A673 (cell line): ENCODE measurements around the gene ITPR3. TPM values are rescaled to one million over a fixed set of nuclear protein-coding genes. Genes with fewer than 3 reads are reported as not detected.

Experiments
- BruUV-seq: library from RNA; stranded (reverse); fragments of 400-500 nt; replicated peaks from 2 replicates; lab custom pipeline; 2021; lab: Mats Ljungman, UMichigan
- CTCF ChIA-PET: fragments of 300-600 bp; sonication (Branson Sonifier 250); formaldehyde crosslinking; loops from one replicate; lab custom pipeline; 2022; ENCODE audit warnings: antibody characterized with exemption; lab: Charles Lee
- POLR2A ChIA-PET: fragments of 300-600 bp; sonication (Branson Sonifier 250); formaldehyde crosslinking; loops from one replicate; lab custom pipeline; 2022; ENCODE audit warnings: antibody characterized with exemption; ENCODE audit not compliant: low non-redundant PET; lab: Charles Lee
- DNase-seq: peaks from one replicate; pipeline ENCODE4 v3.0.0-alpha.2; 2015; ENCODE audit warnings: low spot score
- H3K27ac ChIP-seq: fragments of 200-600 bp; sonication (generic); 2 replicates; pipeline ENCODE4 v1.5.1; 2016; ENCODE audit warnings: mixed run types, low read depth, mild to moderate bottlenecking, mixed read lengths, antibody characterized with exemption, low read length; ENCODE audit not compliant: poor library complexity, severe bottlenecking
- H3K27me3 ChIP-seq: fragments of 200-600 bp; sonication (generic); replicated peaks from 2 replicates; pipeline ENCODE4 v1.6.1; 2017; ENCODE audit warnings: mixed run types, low read depth, mild to moderate bottlenecking, mixed read lengths, antibody characterized with exemption, low read length; ENCODE audit not compliant: insufficient read depth, poor library complexity
- H3K36me3 ChIP-seq: fragments of 200-600 bp; sonication (generic); 2 replicates; pipeline ENCODE4 v1.6.1; 2016; ENCODE audit warnings: mixed run types, mild to moderate bottlenecking, mixed read lengths, antibody characterized with exemption, low read length; ENCODE audit not compliant: insufficient read depth, poor library complexity, severe bottlenecking
- H3K4me1 ChIP-seq: fragments of 200-600 bp; sonication (generic); 2 replicates; pipeline ENCODE4 v1.6.1; 2017; ENCODE audit warnings: mixed run types, mild to moderate bottlenecking, mixed read lengths, antibody characterized with exemption, low read length; ENCODE audit not compliant: insufficient read depth, poor library complexity, severe bottlenecking
- H3K4me3 ChIP-seq: fragments of 200-600 bp; sonication (generic); 2 replicates; pipeline ENCODE4 v1.5.1; 2016; ENCODE audit warnings: low read depth, mixed run types, mild to moderate bottlenecking, mixed read lengths, low read length; ENCODE audit not compliant: poor library complexity, severe bottlenecking
- H3K9me3 ChIP-seq: fragments of 200-600 bp; sonication (generic); 2 replicates; pipeline ENCODE4 v1.6.1; 2016; ENCODE audit warnings: mixed run types, low read depth, mild to moderate bottlenecking, mixed read lengths, antibody characterized with exemption, low read length; ENCODE audit not compliant: poor library complexity, severe bottlenecking
- CTCF ChIP-seq: fragments of 300-800, 200-600 bp; sonication (generic); conservative IDR thresholded peaks from 2 replicates; pipeline ENCODE4 v1.5.1; 2017; ENCODE audit warnings: low read depth, mild to moderate bottlenecking, antibody characterized with exemption, low read length, moderate library complexity, mixed read lengths
- EZH2 ChIP-seq: fragments of 200-600 bp; sonication (generic); IDR thresholded peaks from 2 replicates; pipeline ENCODE4 v1.6.1; 2017; ENCODE audit warnings: borderline replicate concordance, low read depth, mild to moderate bottlenecking, mixed read lengths, antibody characterized with exemption, low read length; ENCODE audit not compliant: poor library complexity, severe bottlenecking
- intact Hi-C: fragments of 100-400 bp; cut with micrococcal nuclease; formaldehyde crosslinking; loops from one replicate; pipeline ENCODE4 v1.10.0; 2022; ENCODE audit not compliant: unreplicated experiment
- total RNA-seq: library from RNA; stranded (reverse); gene quantifications from 2 replicates; pipeline ENCODE4 v1.2.3, GENCODE V29; 2021

Gene ITPR3
- total RNA-seq, 1 experiment from 2014 or later = 27.8 TPM

- no peak for DNase-seq
- intact Hi-C loops = loop anchor here (10.0 kb wide), 1 partner anchor 152 kb away; the partner anchor contains the start of gene SYNGAP1
- Histone ChIP-seq H3K4me3 (no peak overlapping the region), H3K27me3 (no peaks in the 10 kb centered on the region), H3K27ac (no peak overlapping the region), H3K9me3 (no peaks in the 10 kb centered on the region), H3K36me3 (peaks cover 12% of the 10 kb centered on the region), H3K4me1 (peaks cover 9% of the 10 kb centered on the region)
- POLR2A ChIA-PET = no interaction called here
- no peak for TF ChIP-seq CTCF
- TF ChIP-seq EZH2 = no peak
- CTCF ChIA-PET = no interaction called here
- no TSS peak for BruUV-seq
These were observed 44.5 kb upstream of the ITPR3 start for GRCh38 chr6:33576668-33577067.

GRCh38 chr6:33577106-33577535, 44.0 kb upstream of the ITPR3 start:
- H3K27ac ChIP-seq = no peak overlapping the region
- no peaks in the 10 kb centered on the region for H3K27me3 ChIP-seq
- peaks cover 5% of the 10 kb centered on the region for H3K4me1 ChIP-seq
- no peaks in the 10 kb centered on the region for H3K9me3 ChIP-seq
- TF ChIP-seq CTCF = no peak
- TF ChIP-seq EZH2 = no peak
- no peak overlapping the region for H3K4me3 ChIP-seq
- H3K36me3 ChIP-seq = peaks cover 12% of the 10 kb centered on the region
- ChIA-PET POLR2A (no interaction called here), CTCF (no interaction called here)
- intact Hi-C loops = loop anchor here (10.0 kb wide), 1 partner anchor 152 kb away; the partner anchor contains the start of gene SYNGAP1
- BruUV-seq = no TSS peak
- DNase-seq = no peak

GRCh38 chr6:33577718-33578117, 43.4 kb upstream of the ITPR3 start:
- no peak for DNase-seq
- H3K27me3 ChIP-seq = no peaks in the 10 kb centered on the region
- ChIA-PET POLR2A (no interaction called here), CTCF (no interaction called here)
- intact Hi-C loops = loop anchor here (10.0 kb wide), 1 partner anchor 153 kb away; the partner anchor contains the start of gene SYNGAP1
- TF ChIP-seq EZH2 (no peak), CTCF (no peak)
- no peak overlapping the region for H3K4me3 ChIP-seq
- H3K27ac ChIP-seq = no peak overlapping the region
- BruUV-seq = no TSS peak
- peaks cover 12% of the 10 kb centered on the region for H3K36me3 ChIP-seq
- H3K9me3 ChIP-seq = no peaks in the 10 kb centered on the region
- peaks cover 2% of the 10 kb centered on the region for H3K4me1 ChIP-seq
